Ishikawa (cell line): Measurements from ENCODE around the gene POLD3.

Source experiments
- CREB1 ChIP-seq: IDR thresholded peaks from 2 replicates; pipeline ENCODE4 v1.6.1; 2012; ENCODE audit warnings: low read depth
- MAX ChIP-seq: IDR thresholded peaks from 2 replicates; pipeline ENCODE4 v1.6.1; 2012

DNA sequence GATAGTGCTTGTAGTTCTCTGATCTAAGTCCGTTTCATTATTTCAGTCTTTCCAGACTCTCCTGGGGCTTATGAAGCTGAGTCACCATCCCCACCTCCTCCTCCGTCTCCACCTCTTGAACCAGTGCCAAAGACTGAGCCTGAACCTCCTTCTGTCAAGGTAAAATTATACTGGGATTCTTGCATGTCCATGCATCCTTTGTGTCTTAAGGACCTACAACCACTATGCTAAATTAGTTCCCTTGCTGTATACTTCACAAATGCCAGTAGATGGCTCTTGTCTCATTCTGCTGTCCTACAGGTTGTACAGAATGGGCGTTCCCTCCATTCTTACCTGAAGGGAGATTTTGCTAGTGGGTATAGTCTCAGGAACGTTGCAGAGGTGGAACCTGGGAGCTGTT is 42.2 kb downstream of the POLD3 start:
- TF ChIP-seq CREB1 (no peak), MAX (no peak)
